ENCODE data around the gene ATF3. TPM values are rescaled to one million over a fixed set of nuclear protein-coding genes. Genes with fewer than 3 reads are reported as not detected.

The ATF3 gene
- total RNA-seq, 1 experiment from 2014 or later, result 114 TPM

DNA sequence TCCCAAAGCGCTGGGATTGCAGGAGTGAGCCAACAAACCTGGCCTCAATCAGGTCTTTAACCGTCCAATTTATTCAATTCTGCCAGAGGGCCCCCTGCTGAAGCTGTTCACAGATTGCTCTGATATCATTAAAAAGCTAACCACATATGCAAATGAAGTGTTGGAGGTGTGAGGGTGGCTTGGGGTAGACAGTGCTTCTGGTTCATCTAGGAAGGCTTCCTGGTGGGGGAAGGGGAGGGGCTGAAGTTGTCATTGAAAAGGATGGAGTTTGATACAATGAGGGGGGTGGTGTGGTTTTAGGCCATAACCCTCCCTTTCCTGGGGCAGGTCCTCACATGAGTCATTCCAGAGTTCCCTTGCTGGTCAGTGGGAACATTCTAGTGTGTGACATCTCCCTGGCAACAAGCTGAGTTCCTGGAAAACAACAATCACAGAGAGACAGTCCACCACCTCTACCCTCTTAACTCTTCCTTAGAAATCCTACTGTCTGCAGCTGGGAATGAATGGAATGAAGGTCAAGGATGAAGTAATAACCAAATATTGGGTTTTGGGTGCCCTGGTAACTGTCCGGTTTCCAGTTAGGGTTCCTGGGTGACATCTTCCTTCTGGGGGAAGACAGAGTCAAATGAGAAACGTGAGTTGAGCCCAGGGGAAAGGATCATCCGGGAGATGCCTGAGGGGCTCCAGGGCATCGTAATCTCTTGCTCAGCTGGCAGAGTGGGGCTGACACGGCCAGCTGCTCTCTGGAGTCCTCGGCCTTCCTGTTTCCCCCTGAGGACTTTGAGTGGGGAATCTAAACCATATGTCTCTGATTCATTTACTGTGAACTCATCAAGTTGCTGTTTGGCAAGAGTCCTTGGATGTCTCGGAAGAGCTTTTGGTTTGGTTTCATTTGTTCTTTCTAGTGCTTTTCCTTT is 58.9 kb downstream of the ATF3 start:
- POLR2A ChIA-PET, result interaction anchor here (0.6 to 1.9 kb wide), 13 partner anchors 8 to 265 kb away, joined by 3 to 6 read pairs (median 4); partner anchors contain the start of genes ATF3, FLVCR1, NSL1 and TATDN3
- H3K27ac Mint-ChIP-seq (ENCODE audit: low read depth, unreplicated experiment), result peak overlapping the region; percentile 91
- H3K4me3 Mint-ChIP-seq (ENCODE audit: unreplicated experiment), result peak overlapping the region; percentile 15
- H3K36me3 Mint-ChIP-seq (ENCODE audit: insufficient read depth, unreplicated experiment), result no peaks in the 10 kb centered on the region
- TF ChIP-seq, protein P1, sequence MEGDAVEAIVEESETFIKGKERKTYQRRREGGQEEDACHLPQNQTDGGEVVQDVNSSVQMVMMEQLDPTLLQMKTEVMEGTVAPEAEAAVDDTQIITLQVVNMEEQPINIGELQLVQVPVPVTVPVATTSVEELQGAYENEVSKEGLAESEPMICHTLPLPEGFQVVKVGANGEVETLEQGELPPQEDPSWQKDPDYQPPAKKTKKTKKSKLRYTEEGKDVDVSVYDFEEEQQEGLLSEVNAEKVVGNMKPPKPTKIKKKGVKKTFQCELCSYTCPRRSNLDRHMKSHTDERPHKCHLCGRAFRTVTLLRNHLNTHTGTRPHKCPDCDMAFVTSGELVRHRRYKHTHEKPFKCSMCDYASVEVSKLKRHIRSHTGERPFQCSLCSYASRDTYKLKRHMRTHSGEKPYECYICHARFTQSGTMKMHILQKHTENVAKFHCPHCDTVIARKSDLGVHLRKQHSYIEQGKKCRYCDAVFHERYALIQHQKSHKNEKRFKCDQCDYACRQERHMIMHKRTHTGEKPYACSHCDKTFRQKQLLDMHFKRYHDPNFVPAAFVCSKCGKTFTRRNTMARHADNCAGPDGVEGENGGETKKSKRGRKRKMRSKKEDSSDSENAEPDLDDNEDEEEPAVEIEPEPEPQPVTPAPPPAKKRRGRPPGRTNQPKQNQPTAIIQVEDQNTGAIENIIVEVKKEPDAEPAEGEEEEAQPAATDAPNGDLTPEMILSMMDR (IDR thresholded peaks at IDR 0.05; ENCODE audit: unreplicated experiment), result no peak
- DNase-seq (ENCODE audit: unreplicated experiment), result peak; percentile 90
- TSS peak; percentile 89 for BruUV-seq (replicated peaks)
- CTCF ChIA-PET, result interaction anchor here (0.6 to 1.6 kb wide), 13 partner anchors 11 to 456 kb away, joined by 3 to 5 read pairs (median 3); no protein-coding TSS in a partner anchor
- H3K27me3 Mint-ChIP-seq (ENCODE audit: insufficient read depth, unreplicated experiment), result peaks cover under 1% of the 10 kb centered on the region
- intact Hi-C loops (cut with micrococcal nuclease), result loop anchor here (2.0 kb wide), 1 partner anchor 31 kb away; the partner anchor contains the start of gene BATF3
- H3K9me3 Mint-ChIP-seq (ENCODE audit: unreplicated experiment), result no peaks in the 10 kb centered on the region
- H3K4me1 Mint-ChIP-seq (ENCODE audit: insufficient read depth, unreplicated experiment), result peaks cover 31% of the 10 kb centered on the region

DNA sequence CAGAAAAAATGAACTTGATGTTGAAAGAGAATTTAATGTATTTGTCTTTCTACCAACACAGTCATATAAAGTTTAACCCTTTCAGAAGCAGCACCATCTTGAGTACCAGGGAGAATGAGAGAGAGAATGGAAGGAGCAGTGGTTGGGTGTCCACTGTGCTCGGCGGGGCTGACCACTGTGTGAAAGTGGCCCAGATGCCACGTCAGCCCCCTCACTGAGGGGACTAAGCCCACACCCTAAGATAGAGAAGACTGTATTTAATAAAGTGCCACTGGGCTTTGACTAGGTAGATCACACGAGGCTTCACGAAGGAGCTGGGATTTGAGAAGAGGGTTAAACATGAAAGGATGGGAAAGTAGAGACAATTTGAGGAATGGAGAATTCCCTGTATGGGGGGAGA is 59.9 kb downstream of the ATF3 start:
- POLR2A ChIA-PET, result interaction anchor here (0.6 to 1.9 kb wide), 9 partner anchors 9 to 199 kb away, joined by 3 to 6 read pairs (median 4); partner anchors contain the start of gene ATF3
- no peaks in the 10 kb centered on the region for H3K36me3 Mint-ChIP-seq (ENCODE audit: insufficient read depth, unreplicated experiment)
- H3K4me3 Mint-ChIP-seq (ENCODE audit: unreplicated experiment), result no peak overlapping the region
- H3K27me3 Mint-ChIP-seq (ENCODE audit: insufficient read depth, unreplicated experiment), result no peaks in the 10 kb centered on the region
- H3K4me1 Mint-ChIP-seq (ENCODE audit: insufficient read depth, unreplicated experiment), result peaks cover 31% of the 10 kb centered on the region
- no peak for DNase-seq (ENCODE audit: unreplicated experiment)
- intact Hi-C loops (cut with micrococcal nuclease), result no loop called here
- CTCF ChIA-PET, result interaction anchor here (0.6 to 1.7 kb wide), 9 partner anchors 10 to 355 kb away, joined by 3 to 5 read pairs (median 3); no protein-coding TSS in a partner anchor
- TF ChIP-seq, protein P1 (IDR thresholded peaks at IDR 0.05; ENCODE audit: unreplicated experiment), result no peak
- H3K9me3 Mint-ChIP-seq (ENCODE audit: unreplicated experiment), result no peaks in the 10 kb centered on the region
- H3K27ac Mint-ChIP-seq (ENCODE audit: low read depth, unreplicated experiment), result peak overlapping the region; percentile 91
- no TSS peak for BruUV-seq (replicated peaks)

DNA sequence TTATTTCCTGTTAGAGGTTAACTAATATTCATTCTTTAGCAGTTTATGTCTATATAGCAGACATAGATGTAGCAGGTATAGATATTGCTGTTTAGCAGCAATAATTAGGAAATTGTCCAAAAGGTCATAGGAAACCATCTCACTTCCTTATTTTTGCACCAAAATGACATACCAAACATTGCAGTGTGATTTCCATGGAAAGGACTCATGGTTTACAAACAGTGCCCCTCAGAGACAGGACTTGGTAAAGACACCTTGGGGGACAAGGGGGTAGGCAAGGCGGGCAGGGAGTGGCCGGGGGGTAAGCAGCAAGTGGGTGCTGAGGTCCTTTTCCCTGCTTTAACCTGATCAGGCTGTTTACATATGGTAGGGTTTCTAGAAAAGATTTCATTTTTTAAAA is 60.5 kb downstream of the ATF3 start:
- BruUV-seq (replicated peaks), result no TSS peak
- no peak overlapping the region for H3K27ac Mint-ChIP-seq (ENCODE audit: low read depth, unreplicated experiment)
- ChIA-PET POLR2A (interaction anchor here (0.6 to 1.9 kb wide), 3 partner anchors 11 to 61 kb away, joined by 3 to 6 read pairs (median 4); partner anchors contain the start of gene ATF3), CTCF (interaction anchor here (0.7 to 1.7 kb wide), 3 partner anchors 10 to 116 kb away, joined by 3 to 5 read pairs (median 4); no protein-coding TSS in a partner anchor)
- H3K4me1 Mint-ChIP-seq (ENCODE audit: insufficient read depth, unreplicated experiment), result peaks cover 31% of the 10 kb centered on the region
- intact Hi-C loops (cut with micrococcal nuclease), result no loop called here
- H3K4me3 Mint-ChIP-seq (ENCODE audit: unreplicated experiment), result no peak overlapping the region
- TF ChIP-seq, protein P1 (IDR thresholded peaks at IDR 0.05; ENCODE audit: unreplicated experiment), result peak; percentile 25
- H3K36me3 Mint-ChIP-seq (ENCODE audit: insufficient read depth, unreplicated experiment), result no peaks in the 10 kb centered on the region
- DNase-seq (ENCODE audit: unreplicated experiment), result peak; percentile 49
- H3K9me3 Mint-ChIP-seq (ENCODE audit: unreplicated experiment), result no peaks in the 10 kb centered on the region
- H3K27me3 Mint-ChIP-seq (ENCODE audit: insufficient read depth, unreplicated experiment), result no peaks in the 10 kb centered on the region

DNA sequence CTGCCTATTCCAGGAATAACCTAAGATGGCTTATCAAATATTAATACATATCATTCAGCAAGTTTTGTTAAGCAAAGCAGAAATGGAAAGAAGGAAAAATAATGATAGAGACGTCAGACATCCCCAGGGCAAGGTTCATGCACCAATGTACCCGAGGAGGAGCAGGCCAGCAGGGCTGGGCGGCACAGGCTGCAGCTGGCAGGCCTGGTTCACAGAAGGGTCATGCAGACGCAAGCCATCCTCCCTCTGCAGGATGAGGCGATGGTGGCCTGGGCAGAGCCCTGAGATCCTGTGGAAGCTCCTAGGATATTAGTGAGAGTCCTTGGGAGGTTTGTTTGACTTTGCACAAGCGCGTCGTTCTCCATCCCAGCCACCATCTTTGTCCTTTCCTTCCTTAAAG is 61.0 kb downstream of the ATF3 start:
- TF ChIP-seq, protein P1 (IDR thresholded peaks at IDR 0.05; ENCODE audit: unreplicated experiment), result no peak
- no peaks in the 10 kb centered on the region for H3K9me3 Mint-ChIP-seq (ENCODE audit: unreplicated experiment)
- DNase-seq (ENCODE audit: unreplicated experiment), result no peak
- intact Hi-C loops (cut with micrococcal nuclease), result no loop called here
- BruUV-seq (replicated peaks), result no TSS peak
- H3K4me1 Mint-ChIP-seq (ENCODE audit: insufficient read depth, unreplicated experiment), result peaks cover 31% of the 10 kb centered on the region
- no peak overlapping the region for H3K4me3 Mint-ChIP-seq (ENCODE audit: unreplicated experiment)
- H3K27ac Mint-ChIP-seq (ENCODE audit: low read depth, unreplicated experiment), result no peak overlapping the region
- POLR2A ChIA-PET, result no interaction called here
- CTCF ChIA-PET, result interaction anchor here (1.7 kb wide), 1 partner anchor 15 kb away, joined by 4 read pairs; no protein-coding TSS in a partner anchor
- H3K36me3 Mint-ChIP-seq (ENCODE audit: insufficient read depth, unreplicated experiment), result no peaks in the 10 kb centered on the region
- H3K27me3 Mint-ChIP-seq (ENCODE audit: insufficient read depth, unreplicated experiment), result no peaks in the 10 kb centered on the region

All from MCF 10A (cell line).